HFF-Myc (cell line): Measurements from ENCODE around the gene CD48.

ENCODE experiments used
- DNase-seq: peaks from one replicate; pipeline ENCODE4 v3.0.0-alpha.2; 2011; ENCODE audit warnings: low read depth; ENCODE audit errors: extremely low read depth
- H3K4me3 ChIP-seq: replicated peaks from 2 replicates; pipeline ENCODE4 v1.5.1; 2011; ENCODE audit warnings: low read depth, mild to moderate bottlenecking, control low read depth, low read length
- CTCF ChIP-seq: IDR thresholded peaks from 2 replicates; pipeline ENCODE4 v1.5.1; 2012; ENCODE audit warnings: mild to moderate bottlenecking, low read depth, low read length, control low read depth; ENCODE audit errors: missing control alignments

CD48 gene

GRCh38 chr1:160670701-160671100 lies 40.9 kb downstream of the CD48 start:
- DNase-seq: no peak
- TF ChIP-seq CTCF: no peak
- no peak overlapping the region for H3K4me3 ChIP-seq

- H3K4me3 ChIP-seq: no peak overlapping the region
- no peak for DNase-seq
- no peak for TF ChIP-seq CTCF
These were observed 41.8 kb downstream of the CD48 start for GRCh38 chr1:160669802-160670201.

GRCh38 chr1:160669276-160669675 lies 42.3 kb downstream of the CD48 start:
- TF ChIP-seq CTCF: no peak
- no peak overlapping the region for H3K4me3 ChIP-seq
- DNase-seq: no peak

- H3K4me3 ChIP-seq: no peak overlapping the region
- no peak for TF ChIP-seq CTCF
These were observed 43.7 kb downstream of the CD48 start for GRCh38 chr1:160667896-160668295.

GRCh38 chr1:160666079-160666442 lies 45.6 kb downstream of the CD48 start:
- H3K4me3 ChIP-seq: no peak overlapping the region
- DNase-seq: no peak
- no peak for TF ChIP-seq CTCF

More at GRCh38 chr1:160667896-160668295, 43.7 kb downstream of the CD48 start:
- no peak for DNase-seq

GRCh38 chr1:160665330-160666078 lies 46.1 kb downstream of the CD48 start:
- H3K4me3 ChIP-seq: no peak overlapping the region
- no peak for TF ChIP-seq CTCF
- no peak for DNase-seq

- H3K4me3 ChIP-seq: no peak overlapping the region
- DNase-seq: no peak
- no peak for TF ChIP-seq CTCF
These were observed 47.0 kb downstream of the CD48 start for GRCh38 chr1:160664573-160665051.
